ENCODE measurements around the gene OR8J3. TPM values are rescaled to one million over a fixed set of nuclear protein-coding genes. Genes with fewer than 3 reads are reported as not detected.

OR8J3 gene
- total and polyA plus RNA-seq, 9 of the 15 experiments (the other 6 are each of a cell fraction or from before 2014, with no cell fraction given) = not detected

- in situ Hi-C loops (cut with MboI) = no loop called here
Observed at GRCh38 chr11:56188602-56189001, 48.6 kb upstream of the OR8J3 start.

GRCh38 chr11:56183459-56183858 lies 43.5 kb upstream of the OR8J3 start:
- CTCF ChIA-PET (ENCODE audit: low intra/inter-chr PET ratio) = no interaction called here
- Histone ChIP-seq H3K4me1 (replicated peaks in 1 of 2; ENCODE audit: control insufficient read depth in 2 of 2, insufficient read depth in 2 of 2, low read length in 2 of 2) (no peaks in the 10 kb centered on the region), H2AFZ (ENCODE audit: low read depth, low read length) (no peak overlapping the region), H3K36me3 (ENCODE audit: control insufficient read depth, insufficient read depth, low read length) (no peaks in the 10 kb centered on the region), H3K9me1 (ENCODE audit: control insufficient read depth, insufficient read depth, low read length) (no peaks in the 10 kb centered on the region), H3K27me3 (ENCODE audit: control insufficient read depth in 2 of 2, insufficient read depth in 2 of 2, low read length in 2 of 2) (no peaks in the 10 kb centered on the region), H3K4me2 (ENCODE audit: insufficient read depth, low read length) (no peak overlapping the region), H3K9ac (ENCODE audit: insufficient read depth in 1 of 2, low read depth in 2 of 2, low read length in 2 of 2) (no peak overlapping the region), H3K27ac (ENCODE audit: extremely low read depth, low read depth, low read length) (no peak overlapping the region), H3K9me3 (replicated peaks; ENCODE audit: control insufficient read depth, insufficient read depth, low read depth, low read length) (no peaks in the 10 kb centered on the region), H3K4me3 (no peak overlapping the region), H3K79me2 (ENCODE audit: control insufficient read depth, insufficient read depth, low read length) (no peaks in the 10 kb centered on the region), H4K20me1 (replicated peaks; ENCODE audit: control insufficient read depth, insufficient read depth, low read length) (no peaks in the 10 kb centered on the region)
- TF ChIP-seq NFIX (CRISPR knock-in tag; IDR thresholded peaks at IDR 0.05; ENCODE audit: low read depth) (no peak), ZNF436 (CRISPR knock-in tag; IDR thresholded peaks at IDR 0.05) (no peak), ZNF398 (CRISPR knock-in tag; IDR thresholded peaks at IDR 0.05) (no peak), AFF4 (CRISPR knock-in tag; IDR thresholded peaks at IDR 0.05) (no peak), TAL1 (IDR thresholded peaks at IDR 0.05) (no peak)
- BruUV-seq (replicated peaks) = no TSS peak
- in situ Hi-C loops (cut with MboI) = no loop called here
- DNase-seq (ENCODE audit: extremely low read depth in 1 of 4, low spot score in 3 of 4) = no peak
- no peak for FAIRE-seq
- POLR2A ChIA-PET = no interaction called here
- intact Hi-C loops (cut with micrococcal nuclease) = loop anchor here (10.0 kb wide), 1 partner anchor 51 kb away; the partner anchor contains the start of gene OR5T2
- no peak for ATAC-seq

More at GRCh38 chr11:56188602-56189001, 48.6 kb upstream of the OR8J3 start:
- H3K9me1 ChIP-seq (ENCODE audit: control insufficient read depth, insufficient read depth, low read length) = no peaks in the 10 kb centered on the region
- no peaks in the 10 kb centered on the region for H3K79me2 ChIP-seq (ENCODE audit: control insufficient read depth, insufficient read depth, low read length)
- CTCF ChIA-PET (ENCODE audit: low intra/inter-chr PET ratio) = no interaction called here
- POLR2A ChIA-PET = no interaction called here
- no peaks in the 10 kb centered on the region for H3K4me1 ChIP-seq (replicated peaks in 1 of 2; ENCODE audit: control insufficient read depth in 2 of 2, insufficient read depth in 2 of 2, low read length in 2 of 2)
- H3K27me3 ChIP-seq (ENCODE audit: control insufficient read depth in 2 of 2, insufficient read depth in 2 of 2, low read length in 2 of 2) = no peaks in the 10 kb centered on the region
- H3K4me3 ChIP-seq = no peak overlapping the region
- no peak overlapping the region for H3K9ac ChIP-seq (ENCODE audit: insufficient read depth in 1 of 2, low read depth in 2 of 2, low read length in 2 of 2)
- WGBS (ENCODE audit: insufficient coverage, low coverage, missing lambda C conversion rate) = 2% methylated on average over 3 of the region's 3 CpGs
- intact Hi-C loops (cut with micrococcal nuclease) = loop anchor here (10.0 kb wide), 1 partner anchor 46 kb away; the partner anchor contains the start of gene OR5T2
- DNase-seq (ENCODE audit: extremely low read depth in 1 of 4, low spot score in 3 of 4) = no peak
- BruUV-seq (replicated peaks) = no TSS peak
- TF ChIP-seq RAD21 (CRISPR knock-in tag; conservative IDR thresholded peaks at IDR 0.05 in 1 of 2, IDR thresholded peaks at IDR 0.05 in 1 of 2) (no peak), ZNF174 (CRISPR knock-in tag; IDR thresholded peaks at IDR 0.05) (no peak)
- ATAC-seq = no peak
- H2AFZ ChIP-seq (ENCODE audit: low read depth, low read length) = no peak overlapping the region
- no peak overlapping the region for H3K27ac ChIP-seq (ENCODE audit: extremely low read depth, low read depth, low read length)
- no peaks in the 10 kb centered on the region for H3K36me3 ChIP-seq (ENCODE audit: control insufficient read depth, insufficient read depth, low read length)
- no peaks in the 10 kb centered on the region for H4K20me1 ChIP-seq (replicated peaks; ENCODE audit: control insufficient read depth, insufficient read depth, low read length)
- no peak overlapping the region for H3K4me2 ChIP-seq (ENCODE audit: insufficient read depth, low read length)
- no peak for FAIRE-seq
- H3K9me3 ChIP-seq (replicated peaks; ENCODE audit: control insufficient read depth, insufficient read depth, low read depth, low read length) = no peaks in the 10 kb centered on the region; the same call in 1 of the 2 replicates

All from K562 (cell line).